MG63 (cell line): ENCODE results near the gene CLCNKB. TPM values are rescaled to one million over a fixed set of nuclear protein-coding genes. Genes with fewer than 3 reads are reported as not detected.
A peak's percentile ranks its signal among the peaks of the same experiment; 100 is the strongest.

Experiments
- DNase-seq: peaks from one replicate; pipeline ENCODE4 v3.0.0-alpha.2; 2020
- H3K27me3 ChIP-seq: fragments of 250-450 bp; sonication (Bioruptor Pico); 2 replicates; pipeline ENCODE4 v1.5.1; 2020; ENCODE audit warnings: mild to moderate bottlenecking, moderate library complexity
- H3K36me3 ChIP-seq: fragments of 250-450 bp; sonication (Bioruptor Pico); 2 replicates; pipeline ENCODE4 v1.5.1; 2020; ENCODE audit warnings: mild to moderate bottlenecking, moderate library complexity
- H3K4me3 ChIP-seq: fragments of 250-450 bp; sonication (Bioruptor Pico); 2 replicates; pipeline ENCODE4 v1.5.1; 2020; ENCODE audit warnings: mild to moderate bottlenecking, moderate library complexity
- H3K9me3 ChIP-seq: fragments of 250-450 bp; sonication (Bioruptor Pico); 2 replicates; pipeline ENCODE4 v1.5.1; 2020; ENCODE audit warnings: mild to moderate bottlenecking, moderate library complexity
- total RNA-seq: library from RNA; depleted of rRNA; stranded (reverse); fragments of >200 nt; shearing (Covaris generic); gene quantifications from 2 replicates; pipeline ENCODE4 v1.2.3, GENCODE V29; 2014; ENCODE audit warnings: low replicate concordance

CLCNKB gene
- total RNA-seq, 1 experiment from 2014 or later = not detected

DNA sequence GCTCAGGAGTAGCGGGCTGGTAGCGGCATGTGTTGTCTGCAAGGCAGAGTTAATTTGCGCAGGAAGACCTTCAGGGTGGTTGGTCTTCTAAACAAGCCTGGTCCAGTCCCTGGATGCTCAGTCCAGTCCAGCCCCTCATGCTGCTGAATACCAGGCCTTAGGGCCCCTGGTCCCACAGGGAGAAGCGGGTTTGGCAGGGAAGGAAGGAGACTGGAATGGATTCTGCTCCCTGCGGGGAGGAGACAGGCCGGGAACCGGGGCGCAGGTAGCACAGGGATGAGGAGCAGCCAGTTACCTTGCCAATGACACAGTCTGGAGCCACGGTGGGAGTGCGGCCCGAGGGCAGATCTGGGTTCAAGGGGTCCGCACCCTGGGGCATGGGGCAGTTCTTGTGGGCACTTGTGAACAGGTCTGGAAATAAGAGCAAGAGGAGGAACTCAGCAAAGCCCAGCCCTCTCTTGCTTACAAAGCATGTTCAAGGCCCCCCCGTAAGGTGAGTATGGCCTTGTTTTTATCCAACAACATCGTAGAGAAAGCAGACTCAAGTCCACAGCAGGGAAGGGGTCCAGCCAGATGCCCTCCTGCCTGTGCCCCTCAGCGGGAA, 19.7 kb downstream of the CLCNKB start:
- Histone ChIP-seq H3K36me3 (no peaks in the 10 kb centered on the region), H3K27me3 (no peaks in the 10 kb centered on the region), H3K9me3 (no peaks in the 10 kb centered on the region), H3K4me3 (no peak overlapping the region)
- no peak for DNase-seq

DNA sequence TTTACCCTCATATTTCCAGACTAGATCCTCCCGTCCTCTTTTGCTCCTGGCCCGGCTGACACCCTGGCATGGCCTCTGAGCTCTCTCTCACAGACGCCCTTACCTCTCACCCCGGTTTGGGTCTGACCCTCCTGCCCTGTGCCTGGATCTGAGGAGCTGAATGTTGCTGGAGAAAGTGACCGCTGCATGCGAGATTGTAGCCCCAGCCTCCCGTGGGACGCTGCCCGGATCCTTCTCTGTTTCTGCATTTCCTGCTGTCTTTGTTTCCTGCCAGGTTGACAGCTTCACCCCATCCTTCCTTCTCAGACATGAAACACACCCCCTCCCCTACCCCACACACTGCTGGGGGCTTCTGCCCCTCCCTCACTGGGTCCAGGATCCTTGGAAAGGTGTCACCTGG, 20.3 kb downstream of the CLCNKB start:
- DNase-seq = no peak
- H3K36me3 ChIP-seq = no peaks in the 10 kb centered on the region
- no peak overlapping the region for H3K4me3 ChIP-seq

DNA sequence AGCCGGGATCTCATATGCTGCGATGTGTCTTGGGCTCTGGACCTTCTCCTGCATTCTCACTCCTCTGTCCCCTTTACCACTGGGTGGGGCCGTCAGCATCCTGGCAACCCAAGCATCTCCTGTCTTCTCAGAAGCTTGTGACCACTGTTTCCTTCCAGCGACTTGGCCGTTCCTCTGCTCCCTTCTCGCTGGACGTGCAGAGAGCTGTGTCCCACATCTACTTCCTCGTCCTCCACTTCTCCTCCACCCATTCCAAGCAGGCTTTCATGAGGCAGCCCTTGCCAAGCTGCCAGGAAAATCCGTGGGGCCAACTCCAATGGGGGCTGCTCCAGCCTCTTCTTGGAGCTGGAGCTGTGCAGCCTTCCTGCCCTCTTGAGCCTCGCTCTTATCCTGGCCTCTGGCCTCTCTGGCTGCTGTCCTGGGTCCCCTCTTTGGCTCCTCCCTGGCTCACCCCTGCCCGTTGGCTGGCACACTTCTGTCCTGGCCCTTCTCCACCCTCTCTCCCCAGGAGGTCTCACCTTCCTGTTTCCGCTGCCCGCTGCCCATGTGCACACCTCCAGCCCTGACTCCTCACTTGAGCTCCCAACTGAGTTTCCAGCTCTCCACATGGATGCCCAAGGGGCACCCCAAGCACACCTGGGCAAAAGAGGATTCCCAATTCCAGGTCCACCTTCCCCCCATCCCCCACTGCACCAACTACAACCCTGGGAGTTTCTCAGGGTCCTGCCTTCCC, 21.1 kb downstream of the CLCNKB start:
- DNase-seq = no peak
- no peaks in the 10 kb centered on the region for H3K9me3 ChIP-seq
- no peak overlapping the region for H3K4me3 ChIP-seq
- H3K36me3 ChIP-seq = no peaks in the 10 kb centered on the region
- H3K27me3 ChIP-seq = no peaks in the 10 kb centered on the region

More for the DNA sequence above, 20.3 kb downstream of the CLCNKB start:
- Histone ChIP-seq H3K27me3 (no peaks in the 10 kb centered on the region), H3K9me3 (no peaks in the 10 kb centered on the region)

DNA sequence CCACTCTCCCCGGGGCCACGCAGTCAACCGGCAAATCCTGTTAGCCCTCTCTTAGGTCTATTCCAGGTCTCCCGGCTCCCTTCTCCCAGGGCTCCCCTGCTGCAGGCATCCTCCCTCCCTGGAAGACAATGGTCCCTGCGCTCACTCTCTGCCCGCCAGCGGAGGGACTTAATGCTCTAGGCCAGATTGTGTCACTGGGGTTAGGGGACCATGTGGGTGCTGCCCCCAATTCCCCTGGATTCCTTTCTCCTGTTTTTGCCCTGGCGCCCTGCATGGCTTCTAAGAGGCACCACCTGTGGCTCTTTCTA, 21.6 kb downstream of the CLCNKB start:
- H3K9me3 ChIP-seq = no peaks in the 10 kb centered on the region
- DNase-seq = no peak
- H3K27me3 ChIP-seq = no peaks in the 10 kb centered on the region
- no peak overlapping the region for H3K4me3 ChIP-seq
- H3K36me3 ChIP-seq = no peaks in the 10 kb centered on the region

DNA sequence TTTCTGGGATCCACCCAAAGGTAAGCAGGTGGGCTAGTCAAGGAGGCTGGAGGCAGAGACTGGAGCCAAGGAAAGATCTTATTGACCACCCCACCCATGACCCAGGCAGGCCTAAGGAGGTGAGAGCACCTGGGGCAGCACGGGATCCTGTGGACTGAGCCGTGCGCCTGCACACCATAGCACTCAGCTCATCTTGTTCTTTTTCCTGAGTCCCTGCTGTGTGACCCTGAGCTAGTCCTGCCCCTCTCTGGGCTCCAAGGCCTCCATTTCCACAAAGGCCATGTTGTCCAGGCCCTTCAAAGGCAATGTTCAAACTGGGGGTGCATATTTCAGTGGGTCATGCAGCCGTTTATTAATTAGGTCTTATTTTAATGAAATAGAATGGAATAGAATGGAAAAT, 22.7 kb downstream of the CLCNKB start:
- Histone ChIP-seq H3K27me3 (no peaks in the 10 kb centered on the region), H3K36me3 (no peaks in the 10 kb centered on the region), H3K4me3 (no peak overlapping the region), H3K9me3 (no peaks in the 10 kb centered on the region)
- DNase-seq = no peak

DNA sequence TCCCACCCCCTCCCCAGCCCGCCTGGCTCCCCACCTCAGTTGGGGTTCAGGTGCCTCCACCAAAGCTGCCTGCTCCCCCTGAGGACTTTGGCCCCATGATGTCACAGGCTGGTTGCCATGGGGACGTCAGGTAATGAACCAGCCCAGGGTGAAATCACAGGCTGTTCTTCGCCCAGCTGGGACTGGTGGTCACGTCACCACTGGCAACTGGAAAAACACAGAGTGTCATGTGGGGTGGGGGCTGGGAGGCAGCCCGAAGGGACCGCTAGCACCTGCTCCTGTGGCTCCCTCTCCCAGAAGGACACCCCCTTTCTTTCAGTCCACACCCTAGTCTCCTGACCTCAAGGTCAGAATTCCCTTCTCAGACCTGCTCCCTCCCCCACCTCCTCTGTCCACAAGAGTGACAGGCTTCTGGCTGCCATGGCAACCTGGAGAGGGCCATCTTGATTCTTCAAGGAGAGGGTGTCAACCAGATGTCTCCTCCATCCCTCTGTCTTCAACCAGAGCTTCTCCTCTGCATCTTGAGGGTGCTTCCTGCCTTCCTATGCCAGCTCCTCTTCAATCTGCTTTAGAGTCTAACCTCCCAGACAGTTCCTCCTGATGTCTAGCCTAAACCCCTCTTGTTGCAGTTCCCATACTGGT, 23.7 kb downstream of the CLCNKB start:
- no peak for DNase-seq
- H3K4me3 ChIP-seq = no peak overlapping the region
- H3K9me3 ChIP-seq = no peaks in the 10 kb centered on the region
- H3K27me3 ChIP-seq = no peaks in the 10 kb centered on the region
- no peaks in the 10 kb centered on the region for H3K36me3 ChIP-seq

DNA sequence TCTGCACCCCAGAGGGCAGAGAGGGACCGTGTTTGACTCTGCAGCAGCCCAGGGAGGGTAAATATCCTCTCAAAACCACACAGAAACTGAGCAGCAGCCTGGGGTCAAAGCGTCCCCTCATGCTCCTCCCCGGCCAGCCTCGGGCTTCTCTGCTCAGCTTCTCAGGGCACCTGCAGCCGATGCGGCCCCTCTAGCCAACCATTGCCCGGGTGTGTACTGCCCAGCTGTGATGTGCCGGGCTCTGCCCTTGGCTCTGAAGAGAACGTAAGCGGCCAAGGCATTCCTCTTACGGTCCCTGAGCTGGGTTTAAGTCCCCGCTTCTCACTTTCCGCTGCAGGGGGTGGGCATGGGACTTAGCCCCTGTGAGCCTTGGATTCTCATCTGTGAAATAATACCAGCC, 24.4 kb downstream of the CLCNKB start:
- Histone ChIP-seq H3K36me3 (no peaks in the 10 kb centered on the region), H3K9me3 (no peaks in the 10 kb centered on the region), H3K27me3 (no peaks in the 10 kb centered on the region), H3K4me3 (no peak overlapping the region)
- no peak for DNase-seq

DNA sequence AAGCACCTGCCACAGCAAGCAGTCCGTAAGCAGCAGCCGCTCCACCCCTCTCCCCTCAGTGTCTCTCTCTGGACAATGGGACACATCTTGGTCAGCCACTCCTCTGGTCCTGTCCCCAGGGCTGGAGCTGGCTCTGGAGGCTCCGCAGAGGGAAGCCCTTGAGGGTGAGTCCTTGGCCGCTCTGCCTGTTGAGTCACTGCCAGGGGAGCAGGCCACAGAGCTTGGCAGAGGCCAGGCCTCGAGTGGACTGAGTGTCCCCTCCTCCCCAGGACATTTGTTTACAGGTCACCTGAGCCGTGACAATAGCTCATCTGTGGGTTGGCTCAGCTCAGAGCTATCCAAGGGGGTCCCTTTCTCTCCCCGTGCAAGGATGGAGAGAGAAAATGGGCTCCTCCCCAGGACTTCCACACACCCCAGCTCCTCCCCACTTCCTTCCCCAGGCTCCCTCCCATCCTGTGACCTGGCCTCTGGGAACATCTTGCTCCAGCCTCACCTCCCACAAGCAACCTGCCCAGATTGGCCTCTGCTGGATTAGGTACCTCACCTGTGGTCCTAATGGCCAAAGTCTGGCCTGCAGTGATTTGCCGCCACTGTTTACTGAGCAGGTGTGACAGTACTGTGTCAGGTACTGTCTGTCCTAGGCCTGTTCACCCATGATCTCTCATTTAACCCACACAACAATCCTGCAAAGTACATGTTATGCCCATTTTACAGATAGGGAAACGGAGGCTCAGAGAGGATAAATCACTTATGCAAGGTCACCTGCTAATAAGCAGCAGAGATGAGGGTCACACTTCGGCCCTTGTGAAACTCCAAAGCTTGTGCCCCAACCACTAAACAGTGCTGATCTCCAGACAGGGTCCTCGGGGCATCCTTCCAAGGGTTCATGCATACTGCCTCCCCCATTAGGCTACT, 25.0 kb downstream of the CLCNKB start:
- H3K36me3 ChIP-seq = no peaks in the 10 kb centered on the region
- no peak for DNase-seq
- H3K27me3 ChIP-seq = no peaks in the 10 kb centered on the region
- H3K9me3 ChIP-seq = no peaks in the 10 kb centered on the region
- H3K4me3 ChIP-seq = no peak overlapping the region

DNA sequence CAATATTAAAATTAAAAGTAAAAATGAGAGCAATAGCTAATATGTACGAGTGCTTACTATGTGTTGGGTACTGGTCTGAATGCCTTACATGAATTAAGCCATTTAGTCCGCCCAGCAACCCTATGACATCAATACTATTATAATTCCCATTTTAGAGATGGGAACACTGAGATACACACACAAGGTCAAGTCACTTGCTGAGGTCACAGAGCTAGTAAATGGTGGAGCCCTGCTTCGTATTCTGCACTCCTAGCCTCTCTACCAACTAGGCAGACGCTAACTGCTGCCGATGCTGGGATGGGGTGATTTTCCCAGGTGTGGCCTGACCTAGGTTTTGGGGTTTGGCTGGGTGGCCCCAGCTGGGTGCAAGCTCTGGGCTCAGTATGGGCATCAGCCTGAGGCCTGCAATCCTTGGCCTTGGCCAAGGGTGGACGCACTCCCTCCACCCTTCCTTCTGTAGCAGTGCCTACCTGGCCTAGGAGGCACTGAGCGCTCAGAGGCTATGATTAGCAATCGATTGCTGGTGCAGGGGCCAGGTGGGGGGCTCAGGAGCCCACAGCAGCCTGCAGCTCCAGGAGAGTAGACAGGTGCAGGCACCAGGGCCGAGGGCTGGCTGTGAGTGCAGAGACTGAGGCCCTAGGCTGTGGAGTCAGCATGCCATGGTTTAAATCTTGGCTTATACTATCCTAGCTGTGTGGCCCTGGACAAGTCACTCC, 27.2 kb downstream of the CLCNKB start:
- Histone ChIP-seq H3K9me3 (no peaks in the 10 kb centered on the region), H3K4me3 (no peak overlapping the region), H3K36me3 (no peaks in the 10 kb centered on the region), H3K27me3 (no peaks in the 10 kb centered on the region)
- DNase-seq = no peak

DNA sequence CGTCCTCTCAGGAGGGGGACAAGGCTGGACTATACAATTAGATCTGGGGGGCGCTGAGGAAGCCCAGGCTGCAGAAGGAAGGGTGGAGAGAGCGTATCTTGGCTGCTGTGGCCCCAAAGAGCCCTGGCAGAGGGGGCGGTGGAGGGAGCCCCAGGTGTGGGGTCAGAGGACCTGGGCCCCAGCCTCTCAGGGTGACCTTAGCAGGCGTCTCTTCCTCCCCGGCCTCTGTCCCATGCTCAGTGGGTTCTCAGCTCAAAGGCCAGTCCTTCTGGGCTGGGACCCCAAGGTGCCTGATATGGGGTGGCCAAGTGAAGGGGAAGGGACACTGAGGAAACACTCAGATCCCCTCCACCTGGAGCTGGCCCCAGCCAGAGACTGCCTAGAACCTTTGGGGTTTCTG, 28.0 kb downstream of the CLCNKB start:
- Histone ChIP-seq H3K4me3 (no peak overlapping the region), H3K27me3 (no peaks in the 10 kb centered on the region), H3K9me3 (no peaks in the 10 kb centered on the region), H3K36me3 (no peaks in the 10 kb centered on the region)
- DNase-seq = no peak

DNA sequence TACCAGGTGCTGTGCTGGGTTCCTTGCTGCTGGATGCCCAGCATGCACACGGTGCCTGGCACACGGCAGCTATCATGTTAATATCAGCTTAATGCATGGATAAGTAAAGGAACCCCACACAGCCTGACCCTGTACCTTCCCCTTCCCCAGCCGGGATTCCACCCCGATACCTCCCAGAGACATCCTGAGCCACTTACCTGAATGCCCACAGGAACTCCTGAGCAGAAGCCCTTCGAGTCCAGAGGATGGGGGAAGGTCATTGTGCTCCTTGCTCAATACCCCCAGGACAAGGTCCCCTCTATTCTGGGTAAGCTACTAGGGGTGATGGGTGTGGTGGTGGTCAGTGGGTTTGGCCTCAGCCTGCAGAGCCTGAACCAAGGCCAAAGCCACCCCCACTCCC, 28.5 kb downstream of the CLCNKB start:
- no peak for DNase-seq
- no peak overlapping the region for H3K4me3 ChIP-seq
- no peaks in the 10 kb centered on the region for H3K27me3 ChIP-seq
- H3K9me3 ChIP-seq = no peaks in the 10 kb centered on the region
- no peaks in the 10 kb centered on the region for H3K36me3 ChIP-seq

DNA sequence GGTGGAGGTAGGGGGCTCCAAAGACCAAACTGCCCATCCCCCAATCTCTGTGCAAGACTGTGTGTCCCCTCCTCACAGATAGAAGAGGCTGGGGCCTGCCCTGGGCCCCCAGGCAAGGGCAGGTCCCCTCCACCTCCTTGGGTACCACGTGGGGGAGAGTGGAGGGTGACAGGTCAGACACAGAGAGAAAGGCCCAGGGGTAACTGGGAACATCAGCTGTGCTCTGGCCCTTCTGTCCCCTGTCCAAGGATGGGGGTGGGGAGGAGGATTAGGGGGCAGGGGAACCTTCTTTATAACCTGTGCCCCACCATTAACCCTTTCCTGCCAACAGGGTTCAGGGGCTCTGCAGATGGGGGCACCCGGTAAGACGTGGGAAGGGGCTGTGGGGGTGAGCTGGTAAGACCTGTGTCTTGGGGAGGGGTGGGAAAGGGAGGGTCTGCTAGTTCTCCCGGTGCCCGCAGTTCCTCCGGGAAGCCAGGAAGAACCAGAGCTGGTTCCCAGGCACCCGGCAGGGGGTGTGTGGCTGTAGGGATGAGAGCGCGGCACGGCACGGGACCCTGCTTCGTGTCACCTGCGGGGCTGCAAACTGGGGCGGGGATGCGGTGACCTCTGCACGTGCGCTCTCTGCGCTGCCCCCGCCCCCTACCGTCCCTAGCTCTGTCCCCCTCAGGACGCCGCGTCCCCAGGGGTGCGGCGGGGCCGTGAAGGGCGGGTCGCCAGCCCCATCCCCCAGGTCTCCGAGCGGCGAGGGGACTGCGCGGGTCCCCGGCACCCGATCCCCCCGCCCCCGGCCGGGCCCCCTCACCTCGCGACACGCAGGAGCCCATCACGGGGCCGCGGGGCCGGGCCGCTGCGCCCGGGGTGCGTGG, 29.3 kb downstream of the CLCNKB start:
- Histone ChIP-seq H3K36me3 (no peaks in the 10 kb centered on the region), H3K27me3 (no peaks in the 10 kb centered on the region), H3K9me3 (no peaks in the 10 kb centered on the region), H3K4me3 (peak overlapping the region; percentile 27; the same call in 1 of the 2 replicates)
- DNase-seq = peak; percentile 9

DNA sequence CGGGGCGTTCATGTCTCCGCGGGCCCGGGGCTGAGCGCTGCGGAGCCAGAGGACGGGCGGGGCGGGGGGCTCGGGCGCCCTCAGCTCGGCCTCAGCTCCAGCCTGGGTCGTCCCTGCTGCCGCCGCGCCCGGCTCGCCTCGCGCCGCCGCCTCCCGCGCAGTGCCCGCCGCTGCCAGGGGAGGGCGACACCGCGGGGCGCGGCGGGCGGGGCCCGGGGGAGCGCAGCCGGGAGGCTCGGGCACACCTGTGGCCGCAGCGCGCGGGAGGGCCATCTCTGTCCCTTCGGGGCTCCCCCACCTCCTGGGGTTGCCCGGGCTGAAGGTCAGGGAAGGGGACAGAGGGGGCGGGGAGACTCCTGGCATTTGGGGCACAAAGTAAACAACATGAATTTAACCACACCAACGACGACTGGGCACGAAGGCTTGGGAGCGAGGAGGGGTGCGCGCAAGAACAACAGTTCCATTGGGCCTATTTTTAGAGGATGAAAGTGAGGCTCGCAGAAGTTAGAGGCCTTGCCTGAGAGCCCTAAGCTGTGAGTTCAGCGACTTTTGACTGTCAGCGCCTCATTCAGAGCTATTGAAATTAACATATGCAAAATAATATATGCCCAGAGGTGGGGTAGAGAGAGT, 30.0 kb downstream of the CLCNKB start, which contains the start of gene FAM131C:
TSS of gene FAM131C (minus strand) at position 162 of the 630 bp plus-strand sequence. CDS start 209 bp downstream, outside the sequence.
- DNase-seq = peak; percentile 37
- Histone ChIP-seq H3K27me3 (no peaks in the 10 kb centered on the region), H3K4me3 (peak within 1 kb of the TSS; percentile 33), H3K36me3 (no peaks in the 10 kb centered on the region), H3K9me3 (no peaks in the 10 kb centered on the region)

DNA sequence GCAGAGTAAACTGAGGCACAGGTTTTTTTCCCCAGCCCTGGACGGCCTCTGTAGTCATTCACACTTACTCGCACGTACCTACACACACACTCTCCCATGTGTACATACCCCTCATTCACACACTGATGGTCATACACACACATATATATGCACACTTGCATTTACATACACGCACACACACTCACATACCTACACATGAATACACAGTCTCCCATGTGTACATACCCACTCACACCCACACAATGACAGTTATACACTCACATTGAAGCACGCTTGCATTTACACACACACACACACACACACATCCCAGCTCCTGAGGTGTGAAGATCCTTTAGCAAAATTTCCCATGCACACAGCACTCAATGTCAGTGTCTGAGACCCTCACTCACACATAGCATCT, 30.6 kb downstream of the CLCNKB start:
- DNase-seq = no peak
- Histone ChIP-seq H3K27me3 (no peaks in the 10 kb centered on the region), H3K36me3 (no peaks in the 10 kb centered on the region), H3K4me3 (no peak overlapping the region), H3K9me3 (no peaks in the 10 kb centered on the region)

DNA sequence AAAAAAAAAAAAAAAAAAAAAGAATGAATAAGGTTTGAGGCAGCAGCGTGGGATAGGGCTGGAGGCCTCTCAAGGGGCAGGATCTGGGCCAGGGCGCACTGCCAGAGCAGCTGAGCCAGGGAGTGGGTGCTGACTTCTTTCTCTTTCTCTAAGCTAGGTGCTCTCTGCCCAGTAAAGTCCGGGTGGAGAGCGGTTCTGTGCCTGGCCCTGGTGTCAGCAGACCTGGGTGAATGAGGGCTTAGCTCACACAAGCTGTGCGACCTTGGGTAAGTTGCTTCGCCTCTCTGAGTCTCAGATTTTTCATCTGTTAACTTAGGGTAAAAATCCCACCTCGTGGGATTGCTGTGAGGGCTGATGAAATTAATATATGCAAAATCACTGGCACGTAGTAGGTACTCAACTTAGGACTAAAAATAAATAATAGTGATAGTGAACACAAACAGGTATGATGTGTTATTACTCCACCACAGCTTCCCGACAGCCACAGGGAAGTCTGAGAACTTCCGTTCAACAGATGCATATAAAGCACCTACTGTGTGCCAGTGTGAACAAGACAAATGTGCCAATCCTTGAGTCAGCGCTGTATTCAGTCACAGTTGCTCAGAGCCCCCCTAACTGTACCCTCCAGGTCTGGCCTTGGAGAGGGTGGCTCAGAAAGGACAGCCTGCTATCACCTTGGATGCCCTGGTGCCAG, 31.9 kb downstream of the CLCNKB start:
- Histone ChIP-seq H3K27me3 (no peaks in the 10 kb centered on the region), H3K36me3 (no peaks in the 10 kb centered on the region), H3K9me3 (no peaks in the 10 kb centered on the region), H3K4me3 (no peak overlapping the region)
- DNase-seq = peak; percentile 94
